Karpas-422 (cell line): ENCODE results near the gene TSPAN11. TPM values are rescaled to one million over a fixed set of nuclear protein-coding genes. Genes with fewer than 3 reads are reported as not detected.

ENCODE experiments used
- DNase-seq: peaks from one replicate; pipeline ENCODE4 v3.0.0-alpha.2; 2015
- H2AFZ ChIP-seq: fragments of 200-600 bp; sonication (generic); 2 replicates; pipeline ENCODE4 v1.6.1; 2014; ENCODE audit warnings: antibody characterized with exemption, low read length, mixed read lengths
- H3K27ac ChIP-seq: fragments of 200-600 bp; sonication (generic); 2 replicates; pipeline ENCODE4 v1.5.1; 2014; ENCODE audit warnings: mild to moderate bottlenecking, low read length, moderate library complexity
- H3K27me3 ChIP-seq: fragments of 200-600 bp; sonication (generic); 2 replicates; pipeline ENCODE4 v1.6.1; 2014; ENCODE audit warnings: low read length, mixed read lengths
- H3K36me3 ChIP-seq: fragments of 200-600 bp; sonication (generic); 2 replicates; pipeline ENCODE4 v1.6.1; 2014; ENCODE audit warnings: low read length, mixed read lengths; ENCODE audit not compliant: insufficient read depth
- H3K4me1 ChIP-seq: fragments of 200-600 bp; sonication (generic); 2 replicates; pipeline ENCODE4 v1.6.1; 2014; ENCODE audit warnings: mild to moderate bottlenecking, low read length, mixed read lengths
- H3K4me2 ChIP-seq: fragments of 200-600 bp; sonication (generic); 2 replicates; pipeline ENCODE4 v1.6.1; 2014; ENCODE audit warnings: low read length, low read depth, mild to moderate bottlenecking; ENCODE audit not compliant: poor library complexity, severe bottlenecking
- H3K4me3 ChIP-seq: fragments of 200-600 bp; sonication (generic); 2 replicates; pipeline ENCODE4 v1.5.1; 2014; ENCODE audit warnings: mild to moderate bottlenecking, antibody characterized with exemption, low read length, mixed read lengths
- H3K79me2 ChIP-seq: fragments of 200-600 bp; sonication (generic); 2 replicates; pipeline ENCODE4 v1.6.1; 2014; ENCODE audit warnings: mild to moderate bottlenecking, low read length, mixed read lengths
- H3K9ac ChIP-seq: fragments of 200-600 bp; sonication (generic); 2 replicates; pipeline ENCODE4 v1.6.0; 2014; ENCODE audit warnings: low read length
- H3K9me2 ChIP-seq: fragments of 200-600 bp; sonication (generic), shearing (Covaris generic); replicated peaks from 2 replicates; pipeline ENCODE4 v1.6.0; 2014; ENCODE audit warnings: mild to moderate bottlenecking, low read length, moderate library complexity; ENCODE audit not compliant: insufficient read depth
- H3K9me3 ChIP-seq: fragments of 300-700, 200-600 bp; sonication (generic); 2 replicates; pipeline ENCODE4 v1.6.1; 2014; ENCODE audit warnings: low read length, mixed read lengths
- H4K20me1 ChIP-seq: fragments of 200-600 bp; sonication (generic); 2 replicates; pipeline ENCODE4 v1.6.1; 2014; ENCODE audit warnings: mild to moderate bottlenecking, antibody characterized with exemption, low read length, low read depth; ENCODE audit not compliant: insufficient read depth
- total RNA-seq: library from RNA; depleted of rRNA; stranded (reverse); fragments of >200 nt; shearing (Covaris generic); gene quantifications from 2 replicates; pipeline ENCODE4 v1.2.3, GENCODE V29; 2014; ENCODE audit warnings: low replicate concordance

TSPAN11 gene
- total RNA-seq, 1 experiment from 2014 or later: not detected

- Histone ChIP-seq H3K36me3 (no peaks in the 10 kb centered on the region), H3K9me3 (no peaks in the 10 kb centered on the region), H3K4me2 (no peak overlapping the region), H4K20me1 (no peaks in the 10 kb centered on the region), H3K4me1 (no peaks in the 10 kb centered on the region), H2AFZ (no peak overlapping the region), H3K27me3 (no peaks in the 10 kb centered on the region), H3K4me3 (no peak overlapping the region), H3K79me2 (no peaks in the 10 kb centered on the region), H3K9me2 (no peaks in the 10 kb centered on the region), H3K27ac (no peak overlapping the region), H3K9ac (no peak overlapping the region)
- no peak for DNase-seq
These were observed 48.4 kb downstream of the TSPAN11 start for GRCh38 chr12:30974746-30975500.

DNA sequence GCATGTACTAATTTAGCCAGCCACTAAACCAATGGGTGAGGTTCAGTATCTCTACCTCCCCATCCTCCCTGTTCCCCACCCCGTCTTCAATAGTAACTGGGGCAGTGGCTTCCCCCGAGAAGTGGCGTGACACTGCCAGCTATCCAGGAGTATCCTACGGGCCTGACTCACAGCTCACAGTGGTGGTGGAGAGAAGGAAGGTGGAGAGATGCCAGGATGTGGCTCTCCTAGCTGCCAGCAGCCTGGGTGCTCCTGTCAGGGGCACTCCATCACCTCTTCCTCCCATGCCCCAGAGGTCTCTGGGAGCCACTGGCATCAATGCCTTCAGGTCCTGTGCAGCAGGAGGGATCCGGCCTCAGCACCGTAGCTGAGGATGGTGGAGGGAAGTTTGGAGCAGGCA lies 49.0 kb downstream of the TSPAN11 start:
- Histone ChIP-seq H2AFZ (no peak overlapping the region), H3K79me2 (no peaks in the 10 kb centered on the region), H3K4me3 (no peak overlapping the region), H3K9me3 (no peaks in the 10 kb centered on the region), H3K4me2 (no peak overlapping the region), H3K4me1 (no peaks in the 10 kb centered on the region), H4K20me1 (no peaks in the 10 kb centered on the region), H3K36me3 (no peaks in the 10 kb centered on the region), H3K9ac (no peak overlapping the region), H3K27ac (no peak overlapping the region), H3K27me3 (no peaks in the 10 kb centered on the region), H3K9me2 (no peaks in the 10 kb centered on the region)
- no peak for DNase-seq

GRCh38 chr12:30976206-30976605 lies 49.7 kb downstream of the TSPAN11 start:
- no peaks in the 10 kb centered on the region for H3K9me3 ChIP-seq
- no peaks in the 10 kb centered on the region for H3K79me2 ChIP-seq
- H3K9me2 ChIP-seq: no peaks in the 10 kb centered on the region
- H3K27me3 ChIP-seq: no peaks in the 10 kb centered on the region
- no peak overlapping the region for H3K9ac ChIP-seq
- no peak overlapping the region for H2AFZ ChIP-seq
- no peaks in the 10 kb centered on the region for H4K20me1 ChIP-seq
- no peak overlapping the region for H3K4me2 ChIP-seq
- H3K4me1 ChIP-seq: no peaks in the 10 kb centered on the region
- no peak overlapping the region for H3K27ac ChIP-seq
- H3K4me3 ChIP-seq: no peak overlapping the region
- H3K36me3 ChIP-seq: no peaks in the 10 kb centered on the region
- DNase-seq: no peak

DNA sequence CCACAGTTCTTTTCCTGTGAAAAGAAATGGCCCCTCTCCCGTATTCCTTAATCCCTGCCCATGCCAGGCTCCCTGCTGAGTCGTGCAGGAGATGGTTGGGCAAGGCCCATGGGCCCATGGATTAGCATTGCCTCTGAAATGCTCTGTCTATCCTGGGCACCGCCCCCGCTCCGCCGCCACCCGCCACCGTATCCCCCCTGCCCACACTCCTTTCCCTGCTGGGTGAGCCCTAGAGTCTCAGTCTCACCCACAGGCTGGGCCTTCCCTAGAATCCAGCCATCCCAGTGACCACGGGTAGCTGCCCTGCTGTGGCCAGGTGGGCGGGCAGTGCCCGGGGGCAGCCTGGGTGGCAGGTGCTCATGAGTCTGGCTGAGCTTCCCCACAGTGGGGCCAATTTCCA lies 50.6 kb downstream of the TSPAN11 start:
- H2AFZ ChIP-seq: no peak overlapping the region
- no peak for DNase-seq
- no peaks in the 10 kb centered on the region for H3K27me3 ChIP-seq
- H3K9me3 ChIP-seq: no peaks in the 10 kb centered on the region
- H3K27ac ChIP-seq: no peak overlapping the region
- H3K9me2 ChIP-seq: no peaks in the 10 kb centered on the region
- no peaks in the 10 kb centered on the region for H4K20me1 ChIP-seq
- H3K4me3 ChIP-seq: no peak overlapping the region
- no peak overlapping the region for H3K4me2 ChIP-seq
- H3K79me2 ChIP-seq: no peaks in the 10 kb centered on the region
- no peaks in the 10 kb centered on the region for H3K4me1 ChIP-seq
- no peaks in the 10 kb centered on the region for H3K36me3 ChIP-seq
- no peak overlapping the region for H3K9ac ChIP-seq

GRCh38 chr12:30977537-30978349 lies 51.2 kb downstream of the TSPAN11 start:
- Histone ChIP-seq H4K20me1 (no peaks in the 10 kb centered on the region), H3K36me3 (no peaks in the 10 kb centered on the region)
- DNase-seq: no peak

GRCh38 chr12:30978639-30979038 lies 52.1 kb downstream of the TSPAN11 start:
- Histone ChIP-seq H3K36me3 (no peaks in the 10 kb centered on the region), H3K4me1 (no peaks in the 10 kb centered on the region), H3K27ac (no peak overlapping the region), H3K79me2 (no peaks in the 10 kb centered on the region), H3K27me3 (no peaks in the 10 kb centered on the region), H3K9me2 (no peaks in the 10 kb centered on the region), H3K4me2 (no peak overlapping the region), H3K9ac (no peak overlapping the region), H4K20me1 (no peaks in the 10 kb centered on the region), H3K4me3 (no peak overlapping the region), H3K9me3 (no peaks in the 10 kb centered on the region), H2AFZ (no peak overlapping the region)
- DNase-seq: no peak

More at GRCh38 chr12:30977537-30978349, 51.2 kb downstream of the TSPAN11 start:
- Histone ChIP-seq H3K9ac (no peak overlapping the region), H3K79me2 (no peaks in the 10 kb centered on the region), H3K4me2 (no peak overlapping the region), H3K27me3 (no peaks in the 10 kb centered on the region), H3K4me3 (no peak overlapping the region), H2AFZ (no peak overlapping the region), H3K9me2 (no peaks in the 10 kb centered on the region), H3K9me3 (no peaks in the 10 kb centered on the region), H3K4me1 (no peaks in the 10 kb centered on the region), H3K27ac (no peak overlapping the region)

DNA sequence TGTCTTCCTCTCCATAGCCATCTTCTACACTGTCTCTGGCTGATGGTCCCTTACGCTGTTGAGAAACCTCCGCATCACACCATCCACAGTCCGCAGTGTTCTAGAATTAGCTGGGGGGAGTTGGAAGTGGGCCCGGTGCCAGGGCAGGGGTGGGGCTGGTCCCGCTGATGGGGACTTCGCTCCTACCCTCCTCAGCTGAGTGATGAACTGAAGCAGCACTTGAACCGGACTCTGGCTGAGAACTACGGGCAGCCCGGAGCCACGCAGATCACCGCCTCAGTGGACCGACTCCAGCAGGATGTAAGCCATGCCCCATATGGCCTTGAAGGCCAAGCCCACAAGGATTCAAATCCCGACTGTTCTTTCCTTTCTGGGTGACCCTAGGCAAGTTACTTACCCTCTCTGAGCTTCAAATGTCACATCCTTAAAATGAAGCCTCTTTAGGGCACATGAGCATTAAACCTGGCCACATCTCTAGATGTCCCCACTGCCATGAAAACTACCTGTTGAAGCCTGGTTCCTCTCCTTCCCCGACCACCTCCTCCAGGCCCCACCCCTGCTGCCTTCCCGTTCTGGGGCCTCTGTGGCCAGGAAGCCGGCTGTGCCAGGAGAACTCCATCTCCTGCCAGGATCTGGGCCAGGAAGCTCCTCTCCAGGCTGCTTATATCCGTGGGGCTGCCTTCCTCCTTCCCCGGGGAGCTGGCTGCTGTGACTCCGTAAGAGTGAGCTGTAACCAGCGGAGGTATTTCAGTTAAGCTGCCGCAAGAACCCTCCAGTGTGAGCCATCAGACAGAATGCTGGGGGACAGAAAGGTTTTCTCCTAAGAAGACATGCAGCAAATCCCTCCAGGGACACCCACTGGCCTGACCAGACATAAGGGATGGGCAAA lies 53.1 kb downstream of the TSPAN11 start:
- no peaks in the 10 kb centered on the region for H3K27me3 ChIP-seq
- no peak for DNase-seq
- no peaks in the 10 kb centered on the region for H4K20me1 ChIP-seq

More for the DNA sequence above, 53.1 kb downstream of the TSPAN11 start:
- no peaks in the 10 kb centered on the region for H3K36me3 ChIP-seq
- no peak overlapping the region for H2AFZ ChIP-seq
- H3K4me3 ChIP-seq: no peak overlapping the region
- no peaks in the 10 kb centered on the region for H3K9me3 ChIP-seq
- no peak overlapping the region for H3K9ac ChIP-seq
- no peak overlapping the region for H3K27ac ChIP-seq
- H3K4me2 ChIP-seq: no peak overlapping the region
- no peaks in the 10 kb centered on the region for H3K79me2 ChIP-seq
- H3K4me1 ChIP-seq: no peaks in the 10 kb centered on the region
- H3K9me2 ChIP-seq: no peaks in the 10 kb centered on the region
